Right forelimb (tissue), 1 donor: ENCODE measurements around the gene CFAP43.

Experiments
- DNase-seq: peaks from one replicate; pipeline ENCODE4 v3.0.0-alpha.2; 2018

CFAP43 gene

GRCh38 chr10:104090611-104091010, 141.6 kb downstream of the CFAP43 start:
- DNase-seq, result no peak

GRCh38 chr10:104089621-104090020, 142.5 kb downstream of the CFAP43 start:
- DNase-seq, result no peak

- no peak for DNase-seq
Observed at GRCh38 chr10:104088239-104088638, 143.9 kb downstream of the CFAP43 start.

GRCh38 chr10:104085801-104086400, 146.3 kb downstream of the CFAP43 start, which contains the start of gene COL17A1:
Gene COL17A1 (minus strand): TSS chr10:104085880. CDS start chr10:104080673, 5,207 bp downstream.
- no peak for DNase-seq

- DNase-seq, result no peak
Observed at GRCh38 chr10:104084482-104085142, 147.6 kb downstream of the CFAP43 start.

GRCh38 chr10:104081998-104082397, 150.2 kb downstream of the CFAP43 start:
- DNase-seq, result no peak

- no peak for DNase-seq
Observed at GRCh38 chr10:104080762-104081161, 151.4 kb downstream of the CFAP43 start.
